Activated CD8-positive, alpha-beta T cell treated with anti-CD3 and anti-CD28 coated beads for 36 hours (primary cell): ENCODE data around the gene CAMTA1. TPM values are rescaled to one million over a fixed set of nuclear protein-coding genes. Genes with fewer than 3 reads are reported as not detected.

Source experiments
- ATAC-seq: fragments of 200-7000 bp; cut with Tn5 transposase; one replicate; pipeline ENCODE4 v1.10.0; 2021; ENCODE audit warnings: mild to moderate bottlenecking, moderate library complexity
- CTCF ChIA-PET: fragments of 350-600 bp; sonication (Branson Sonifier 250); formaldehyde crosslinking; loops from one replicate; lab custom pipeline; 2021; ENCODE audit warnings: antibody characterized with exemption; lab: Charles Lee
- POLR2A ChIA-PET: fragments of 350-600 bp; sonication (Branson Sonifier 250); formaldehyde crosslinking; loops from one replicate; lab custom pipeline; 2021; ENCODE audit warnings: antibody characterized with exemption; lab: Charles Lee
- DNase-seq: peaks from one replicate; pipeline ENCODE4 v3.0.0-alpha.2; 2020
- H3K27ac Mint-ChIP-seq: one replicate; pipeline ENCODE4 v1.8.0; 2021; ENCODE audit warnings: mild to moderate bottlenecking, mixed read lengths
- H3K27me3 Mint-ChIP-seq: one replicate; pipeline ENCODE4 v1.8.0; 2021; ENCODE audit warnings: mixed read lengths
- H3K36me3 Mint-ChIP-seq: one replicate; pipeline ENCODE4 v1.8.0; 2021; ENCODE audit warnings: low read depth, mixed read lengths
- H3K4me1 Mint-ChIP-seq: one replicate; pipeline ENCODE4 v1.8.0; 2021; ENCODE audit warnings: low read depth, mixed read lengths
- H3K4me3 Mint-ChIP-seq: one replicate; pipeline ENCODE4 v1.8.0; 2021; ENCODE audit warnings: mild to moderate bottlenecking, moderate library complexity, mixed read lengths
- H3K9me3 Mint-ChIP-seq: one replicate; pipeline ENCODE4 v1.8.0; 2021; ENCODE audit warnings: mixed read lengths
- CTCF ChIP-seq: fragments of 200-600 bp; IDR thresholded peaks from one replicate; pipeline ENCODE4 v1.8.0; 2022; ENCODE audit warnings: antibody characterized with exemption, mild to moderate bottlenecking
- intact Hi-C: fragments of 100-400 bp; cut with micrococcal nuclease; formaldehyde crosslinking; loops from one replicate; pipeline ENCODE4 v1.10.0; 2022
- total RNA-seq, 2 experiments: library from RNA; stranded (reverse); gene quantifications; one replicate each; pipeline ENCODE4 v1.2.3, GENCODE V29; 2021

CAMTA1 gene
- total RNA-seq, 2 experiments from 2014 or later, result 67.7 to 70.9 TPM

- CTCF ChIA-PET, result no interaction called here
- no peak overlapping the region for H3K27ac Mint-ChIP-seq
Observed at GRCh38 chr1:7568901-7569524, 783.8 kb downstream of the CAMTA1 start.

GRCh38 chr1:7570311-7570710 is 785.1 kb downstream of the CAMTA1 start:
- H3K9me3 Mint-ChIP-seq, result no peaks in the 10 kb centered on the region
- H3K27ac Mint-ChIP-seq, result no peak overlapping the region
- ATAC-seq, result no peak
- intact Hi-C loops, result no loop called here
- no peaks in the 10 kb centered on the region for H3K27me3 Mint-ChIP-seq
- no peak for TF ChIP-seq CTCF
- H3K4me3 Mint-ChIP-seq, result no peak overlapping the region
- POLR2A ChIA-PET, result no interaction called here
- CTCF ChIA-PET, result no interaction called here
- no peaks in the 10 kb centered on the region for H3K36me3 Mint-ChIP-seq
- H3K4me1 Mint-ChIP-seq, result no peaks in the 10 kb centered on the region
- no peak for DNase-seq

More at GRCh38 chr1:7568901-7569524, 783.8 kb downstream of the CAMTA1 start:
- no peak for TF ChIP-seq CTCF
- H3K9me3 Mint-ChIP-seq, result no peaks in the 10 kb centered on the region
- POLR2A ChIA-PET, result no interaction called here
- DNase-seq (no peak), ATAC-seq (no peak)
- no peaks in the 10 kb centered on the region for H3K36me3 Mint-ChIP-seq
- no peak overlapping the region for H3K4me3 Mint-ChIP-seq
- intact Hi-C loops, result no loop called here
- no peaks in the 10 kb centered on the region for H3K4me1 Mint-ChIP-seq
- no peaks in the 10 kb centered on the region for H3K27me3 Mint-ChIP-seq

- ChIA-PET POLR2A (no interaction called here), CTCF (no interaction called here)
- no peaks in the 10 kb centered on the region for H3K36me3 Mint-ChIP-seq
Observed at GRCh38 chr1:7572654-7573152, 787.4 kb downstream of the CAMTA1 start.

GRCh38 chr1:7573481-7573880 is 788.2 kb downstream of the CAMTA1 start:
- Mint-ChIP-seq H3K9me3 (no peaks in the 10 kb centered on the region), H3K27me3 (no peaks in the 10 kb centered on the region), H3K4me3 (no peak overlapping the region), H3K27ac (no peak overlapping the region), H3K4me1 (no peaks in the 10 kb centered on the region), H3K36me3 (no peaks in the 10 kb centered on the region)
- CTCF ChIA-PET, result no interaction called here
- intact Hi-C loops, result no loop called here
- ATAC-seq (no peak), DNase-seq (no peak)
- POLR2A ChIA-PET, result no interaction called here
- no peak for TF ChIP-seq CTCF

More at GRCh38 chr1:7572654-7573152, 787.4 kb downstream of the CAMTA1 start:
- Mint-ChIP-seq H3K4me1 (no peaks in the 10 kb centered on the region), H3K4me3 (no peak overlapping the region), H3K27me3 (no peaks in the 10 kb centered on the region), H3K9me3 (no peaks in the 10 kb centered on the region), H3K27ac (no peak overlapping the region)
- intact Hi-C loops, result no loop called here
- TF ChIP-seq CTCF, result no peak
- no peak for DNase-seq
- ATAC-seq, result no peak

- no peak for TF ChIP-seq CTCF
- no peaks in the 10 kb centered on the region for H3K4me1 Mint-ChIP-seq
- ChIA-PET POLR2A (no interaction called here), CTCF (no interaction called here)
- DNase-seq (no peak), ATAC-seq (no peak)
- no peaks in the 10 kb centered on the region for H3K27me3 Mint-ChIP-seq
- no peak overlapping the region for H3K27ac Mint-ChIP-seq
- H3K4me3 Mint-ChIP-seq, result no peak overlapping the region
- no peaks in the 10 kb centered on the region for H3K36me3 Mint-ChIP-seq
- intact Hi-C loops, result no loop called here
- H3K9me3 Mint-ChIP-seq, result no peaks in the 10 kb centered on the region
Observed at GRCh38 chr1:7574121-7575040, 789.1 kb downstream of the CAMTA1 start.
